ENCODE data around the gene TSC2. TPM values are rescaled to one million over a fixed set of nuclear protein-coding genes. Genes with fewer than 3 reads are reported as not detected.

TSC2 gene
- total and polyA plus RNA-seq, 9 of the 15 experiments (the other 6 are each of a cell fraction or from before 2014, with no cell fraction given), result 1.3 to 68.1 (median 16.6) TPM

DNA sequence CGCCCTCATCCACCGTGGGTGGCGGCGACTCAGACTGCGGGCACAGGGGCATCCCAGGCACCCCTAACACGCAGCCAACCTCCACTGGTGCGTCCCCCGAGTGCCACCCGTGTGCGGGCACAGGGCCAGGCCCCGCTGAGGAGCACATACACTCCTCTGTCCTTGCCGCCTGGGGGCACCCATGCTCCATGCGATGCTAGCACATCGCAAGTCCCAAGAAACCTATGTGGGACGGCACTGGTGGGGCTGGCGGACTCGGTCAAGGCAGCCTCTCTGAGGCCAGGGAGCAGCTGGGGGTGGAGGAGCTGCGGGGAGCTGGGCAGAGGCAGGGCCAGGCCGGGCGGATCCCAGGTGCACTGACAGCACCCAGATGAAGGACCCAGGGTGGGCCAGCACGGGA, 42.1 kb upstream of the TSC2 start:
- in situ Hi-C loops (cut with MboI), result no loop called here
- Histone ChIP-seq H3K9me1 (ENCODE audit: control insufficient read depth, insufficient read depth, low read length) (peaks cover 19% of the 10 kb centered on the region), H3K9me3 (replicated peaks; ENCODE audit: control insufficient read depth, insufficient read depth, low read depth, low read length) (no peaks in the 10 kb centered on the region), H3K27me3 (ENCODE audit: control insufficient read depth in 2 of 2, insufficient read depth in 2 of 2, low read length in 2 of 2) (no peaks in the 10 kb centered on the region), H3K79me2 (ENCODE audit: control insufficient read depth, insufficient read depth, low read length) (peaks cover 79% of the 10 kb centered on the region), H2AFZ (ENCODE audit: low read depth, low read length) (no peak overlapping the region), H3K4me1 (replicated peaks in 1 of 2; ENCODE audit: control insufficient read depth in 2 of 2, insufficient read depth in 2 of 2, low read length in 2 of 2) (peaks cover 25 to 95% of the 10 kb centered on the region in 2 experiments), H4K20me1 (replicated peaks; ENCODE audit: control insufficient read depth, insufficient read depth, low read length) (peaks cover 46% of the 10 kb centered on the region), H3K9ac (ENCODE audit: insufficient read depth in 1 of 2, low read depth in 2 of 2, low read length in 2 of 2) (peak overlapping the region in 1 of 2 experiments; percentile 64; a peak in 2 of 4 replicates), H3K4me2 (ENCODE audit: insufficient read depth, low read length) (no peak overlapping the region), H3K4me3 (no peak overlapping the region), H3K36me3 (ENCODE audit: control insufficient read depth, insufficient read depth, low read length) (peaks cover 73% of the 10 kb centered on the region; the same call in 2 of the 3 replicates), H3K27ac (ENCODE audit: extremely low read depth, low read depth, low read length) (no peak overlapping the region)
- 89% methylated on average over 14 of the region's 21 CpGs for WGBS (ENCODE audit: insufficient coverage, low coverage, missing lambda C conversion rate)
- no TSS peak for BruUV-seq (replicated peaks)
- intact Hi-C loops (cut with micrococcal nuclease), result no loop called here
- ChIA-PET CTCF (ENCODE audit: low intra/inter-chr PET ratio) (no interaction called here), POLR2A (interaction anchor here (0.7 to 3.0 kb wide), 4 partner anchors 14 to 649 kb away, joined by 3 to 12 read pairs (median 4); partner anchors contain the start of gene TRAF7)
- ATAC-seq (no peak), FAIRE-seq (no peak), DNase-seq (ENCODE audit: extremely low read depth in 1 of 4, low spot score in 3 of 4) (no peak)
- TF ChIP-seq POLR2G (IDR thresholded peaks at IDR 0.05; ENCODE audit: low read depth, low read length) (peak; percentile 1), RBFOX2 (IDR thresholded peaks at IDR 0.05; ENCODE audit: low read depth, low read length) (peak; percentile 69), CBFB (CRISPR knock-in tag; IDR thresholded peaks at IDR 0.05) (peak; percentile 18; the same call in 1 of the 2 replicates), RBM14 (IDR thresholded peaks at IDR 0.05; ENCODE audit: borderline replicate concordance, insufficient read depth, low read depth, low read length) (peak; percentile 11; the same call in 1 of the 2 replicates), STAG1 (CRISPR knock-in tag; IDR thresholded peaks at IDR 0.05; ENCODE audit: borderline replicate concordance) (no peak)
- TF ChIP-seq, protein P1, sequence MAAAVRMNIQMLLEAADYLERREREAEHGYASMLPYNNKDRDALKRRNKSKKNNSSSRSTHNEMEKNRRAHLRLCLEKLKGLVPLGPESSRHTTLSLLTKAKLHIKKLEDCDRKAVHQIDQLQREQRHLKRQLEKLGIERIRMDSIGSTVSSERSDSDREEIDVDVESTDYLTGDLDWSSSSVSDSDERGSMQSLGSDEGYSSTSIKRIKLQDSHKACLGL (CRISPR knock-in tag; IDR thresholded peaks at IDR 0.05; ENCODE audit: borderline replicate concordance, poor library complexity, severe bottlenecking), result no peak

All from K562 (cell line).